GM12872 (cell line): ENCODE data around the gene BMF.

Experiments used
- CTCF ChIP-seq: IDR thresholded peaks from 3 replicates; pipeline ENCODE4 v1.5.1; 2011; ENCODE audit warnings: low read depth, mild to moderate bottlenecking, low read length, moderate library complexity; ENCODE audit not compliant: insufficient read depth

The BMF gene

GRCh38 chr15:40108855-40109735 lies at the start of gene BMF:
BMF (minus strand) TSS chr15:40108879; CDS start chr15:40106086, 2,793 bp downstream.
- peak; percentile 28; the same call in 1 of the 3 replicates for TF ChIP-seq CTCF

- TF ChIP-seq CTCF = no peak
These were observed 49.2 kb upstream of the BMF start for GRCh38 chr15:40157778-40158447.

GRCh38 chr15:40155270-40155910 lies 46.7 kb upstream of the BMF start:
- no peak for TF ChIP-seq CTCF

GRCh38 chr15:40151991-40152390 lies 43.3 kb upstream of the BMF start:
- no peak for TF ChIP-seq CTCF

- no peak for TF ChIP-seq CTCF
These were observed 42.8 kb upstream of the BMF start for GRCh38 chr15:40151499-40151898.

GRCh38 chr15:40150163-40150925 lies 41.7 kb upstream of the BMF start:
- TF ChIP-seq CTCF = no peak
